ENCODE measurements around the gene FUZ.

GRCh38 chr19:49855676-49856573 is 42.8 kb upstream of the FUZ start:
- no peak for TF ChIP-seq ZBTB8A (tag by site-specific recombination; IDR thresholded peaks at IDR 0.05)
- TF ChIP-seq ZNF362 (tag by site-specific recombination; IDR thresholded peaks at IDR 0.05) = no peak
- TF ChIP-seq ZNF670 (tag by site-specific recombination; IDR thresholded peaks at IDR 0.05; ENCODE audit: low read depth) = no peak
- no peak for TF ChIP-seq ZNF664 (tag by site-specific recombination; IDR thresholded peaks at IDR 0.05)
- TF ChIP-seq CTCF (tag by site-specific recombination; IDR thresholded peaks at IDR 0.05) = no peak
- no peak for TF ChIP-seq HIC1 (tag by site-specific recombination; IDR thresholded peaks at IDR 0.05)

Data from HEK293 (cell line).